ENCODE data around the gene HOXA6. TPM values are rescaled to one million over a fixed set of nuclear protein-coding genes. Genes with fewer than 3 reads are reported as not detected.
A peak's percentile ranks its signal among the peaks of the same experiment; 100 is the strongest.

HOXA6 gene
- total RNA-seq, 1 donor from 2014 or later, result 6.5 TPM

DNA sequence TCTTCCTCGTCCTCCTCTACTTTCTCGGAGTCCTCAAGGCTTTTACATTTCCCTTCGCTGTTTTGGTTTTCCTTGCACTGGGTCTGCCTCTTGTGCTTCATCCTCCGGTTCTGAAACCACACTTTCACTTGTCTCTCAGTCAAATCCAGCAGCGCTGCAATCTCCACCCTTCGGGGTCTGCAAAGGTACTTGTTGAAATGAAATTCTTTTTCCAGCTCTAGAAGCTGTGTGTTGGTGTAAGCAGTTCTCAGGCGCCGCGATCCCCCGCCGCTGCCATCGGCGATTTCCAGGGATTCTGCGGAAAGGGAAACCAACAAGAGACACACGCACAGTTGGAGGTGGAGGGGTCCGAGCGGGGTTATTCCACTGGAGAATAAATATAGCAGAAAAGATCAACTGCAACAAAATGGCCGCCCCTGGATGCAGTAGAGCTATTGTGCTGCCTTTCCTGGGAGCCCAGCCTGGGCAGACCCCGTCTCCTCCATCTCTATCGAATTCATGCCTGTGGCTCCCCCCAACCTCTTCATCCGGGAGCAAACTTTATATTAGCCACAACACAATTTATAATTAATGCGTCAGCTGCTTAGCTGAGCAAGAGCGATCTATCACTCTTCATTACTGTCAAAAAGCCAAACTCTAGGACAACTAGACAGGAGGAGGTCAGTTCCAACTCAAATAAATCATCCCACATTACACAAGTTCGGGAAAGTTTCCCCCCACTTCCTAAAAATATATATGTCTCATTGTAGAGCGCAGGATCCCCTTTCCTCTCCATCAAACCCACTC, 46.2 kb downstream of the HOXA6 start:
- peaks cover 20% of the 10 kb centered on the region for H3K27me3 ChIP-seq

DNA sequence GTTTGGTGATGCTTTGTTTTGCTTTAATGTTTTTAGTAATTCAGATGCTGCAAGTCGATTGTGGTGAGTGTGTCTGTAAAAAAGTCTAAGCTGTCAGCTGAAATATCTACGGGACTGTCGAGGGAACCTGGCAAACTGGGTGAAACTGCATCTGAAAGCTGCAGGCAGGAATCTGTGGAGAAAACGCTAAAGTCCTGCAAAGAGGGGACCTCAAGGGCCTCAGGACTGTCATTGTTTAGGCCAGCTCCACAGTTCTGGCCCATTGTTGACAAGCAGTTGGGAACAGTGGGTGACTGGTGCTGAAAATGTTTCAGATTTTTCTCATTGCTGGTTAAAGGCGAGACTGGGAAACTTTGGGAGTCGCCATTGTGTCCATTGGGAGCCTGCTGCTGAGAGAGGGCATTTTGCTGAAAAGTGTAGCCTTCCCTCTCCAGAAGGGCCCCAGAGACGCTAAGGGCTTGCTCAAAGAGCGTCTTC, 46.8 kb downstream of the HOXA6 start:
- Histone ChIP-seq H3K4me3 (peak overlapping the region; percentile 91), H3K9me3 (no peaks in the 10 kb centered on the region), H3K4me1 (peaks cover 14% of the 10 kb centered on the region), H3K27ac (peak overlapping the region; percentile 91), H3K36me3 (no peaks in the 10 kb centered on the region), H3K27me3 (peaks cover 17% of the 10 kb centered on the region)
- ATAC-seq (no peak), DNase-seq (no peak)
- TF ChIP-seq, protein P1, sequence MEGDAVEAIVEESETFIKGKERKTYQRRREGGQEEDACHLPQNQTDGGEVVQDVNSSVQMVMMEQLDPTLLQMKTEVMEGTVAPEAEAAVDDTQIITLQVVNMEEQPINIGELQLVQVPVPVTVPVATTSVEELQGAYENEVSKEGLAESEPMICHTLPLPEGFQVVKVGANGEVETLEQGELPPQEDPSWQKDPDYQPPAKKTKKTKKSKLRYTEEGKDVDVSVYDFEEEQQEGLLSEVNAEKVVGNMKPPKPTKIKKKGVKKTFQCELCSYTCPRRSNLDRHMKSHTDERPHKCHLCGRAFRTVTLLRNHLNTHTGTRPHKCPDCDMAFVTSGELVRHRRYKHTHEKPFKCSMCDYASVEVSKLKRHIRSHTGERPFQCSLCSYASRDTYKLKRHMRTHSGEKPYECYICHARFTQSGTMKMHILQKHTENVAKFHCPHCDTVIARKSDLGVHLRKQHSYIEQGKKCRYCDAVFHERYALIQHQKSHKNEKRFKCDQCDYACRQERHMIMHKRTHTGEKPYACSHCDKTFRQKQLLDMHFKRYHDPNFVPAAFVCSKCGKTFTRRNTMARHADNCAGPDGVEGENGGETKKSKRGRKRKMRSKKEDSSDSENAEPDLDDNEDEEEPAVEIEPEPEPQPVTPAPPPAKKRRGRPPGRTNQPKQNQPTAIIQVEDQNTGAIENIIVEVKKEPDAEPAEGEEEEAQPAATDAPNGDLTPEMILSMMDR (IDR thresholded peaks at IDR 0.05), result no peak
- intact Hi-C loops (cut with DNase I), result loop anchor here (10.0 kb wide), 1 partner anchor 246 kb away; no protein-coding TSS in a partner anchor

More for the DNA sequence above, 46.2 kb downstream of the HOXA6 start:
- Histone ChIP-seq H3K4me1 (peaks cover 17% of the 10 kb centered on the region), H3K9me3 (no peaks in the 10 kb centered on the region), H3K27ac (peak overlapping the region; percentile 91), H3K4me3 (peak overlapping the region; percentile 91), H3K36me3 (no peaks in the 10 kb centered on the region)
- DNase-seq, result no peak
- TF ChIP-seq, protein P1 (IDR thresholded peaks at IDR 0.05), result no peak
- intact Hi-C loops (cut with DNase I), result loop anchor here (10.0 kb wide), 1 partner anchor 247 kb away; no protein-coding TSS in a partner anchor
- no peak for ATAC-seq

DNA sequence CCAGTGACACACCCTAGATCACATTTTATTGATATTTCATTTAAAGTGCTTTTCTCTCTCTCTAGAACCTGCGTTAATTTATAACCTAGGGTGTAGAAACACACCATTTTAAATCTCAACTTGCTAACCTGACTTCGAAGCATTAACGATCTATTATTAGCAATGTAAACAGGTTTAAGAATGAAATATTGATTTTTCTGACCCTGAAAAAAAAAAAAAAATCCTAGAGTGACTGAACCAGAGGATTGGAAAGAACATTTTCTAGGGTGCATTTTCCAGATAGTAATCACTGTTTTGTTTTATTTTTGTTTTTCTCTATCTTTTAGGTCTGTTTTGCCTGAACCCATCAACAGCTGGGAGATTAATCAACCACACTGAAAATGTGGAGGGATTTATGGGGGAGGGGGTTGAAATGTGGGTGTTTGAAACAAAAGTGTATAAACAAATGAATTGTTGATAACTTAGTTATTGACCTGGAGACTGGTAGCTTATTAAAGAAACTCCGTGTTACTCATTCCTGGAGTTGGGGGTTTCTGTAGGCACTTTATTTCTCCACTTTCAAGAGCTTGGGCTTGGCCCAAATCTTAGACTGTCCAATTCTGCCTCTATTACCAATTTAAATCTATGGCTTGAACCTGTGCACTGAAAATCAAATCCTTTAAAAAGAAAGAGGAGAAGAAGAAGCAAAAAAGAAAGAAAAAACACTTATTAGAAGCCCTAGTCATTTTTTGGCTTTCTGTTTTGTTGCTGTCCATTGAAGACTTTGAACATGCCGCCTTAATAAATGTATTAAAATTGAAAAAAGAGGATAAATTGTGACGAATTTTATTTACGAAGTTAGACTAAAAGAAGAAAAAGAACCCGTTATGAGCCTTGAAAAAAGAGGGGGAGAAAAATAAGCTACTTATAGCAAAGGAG, 47.9 kb downstream of the HOXA6 start:
- TF ChIP-seq, protein P1 (IDR thresholded peaks at IDR 0.05), result no peak
- H3K4me1 ChIP-seq, result peaks cover 8% of the 10 kb centered on the region
- peaks cover 17% of the 10 kb centered on the region for H3K27me3 ChIP-seq
- intact Hi-C loops (cut with DNase I), result loop anchor here (5.0 to 10.0 kb wide), 2 partner anchors 43 to 245 kb away; partner anchors contain the start of gene HOXA5
- H3K27ac ChIP-seq, result peak overlapping the region; percentile 91
- no peak for DNase-seq
- no peaks in the 10 kb centered on the region for H3K9me3 ChIP-seq
- ATAC-seq, result no peak
- peak overlapping the region; percentile 91 for H3K4me3 ChIP-seq
- H3K36me3 ChIP-seq, result no peaks in the 10 kb centered on the region

DNA sequence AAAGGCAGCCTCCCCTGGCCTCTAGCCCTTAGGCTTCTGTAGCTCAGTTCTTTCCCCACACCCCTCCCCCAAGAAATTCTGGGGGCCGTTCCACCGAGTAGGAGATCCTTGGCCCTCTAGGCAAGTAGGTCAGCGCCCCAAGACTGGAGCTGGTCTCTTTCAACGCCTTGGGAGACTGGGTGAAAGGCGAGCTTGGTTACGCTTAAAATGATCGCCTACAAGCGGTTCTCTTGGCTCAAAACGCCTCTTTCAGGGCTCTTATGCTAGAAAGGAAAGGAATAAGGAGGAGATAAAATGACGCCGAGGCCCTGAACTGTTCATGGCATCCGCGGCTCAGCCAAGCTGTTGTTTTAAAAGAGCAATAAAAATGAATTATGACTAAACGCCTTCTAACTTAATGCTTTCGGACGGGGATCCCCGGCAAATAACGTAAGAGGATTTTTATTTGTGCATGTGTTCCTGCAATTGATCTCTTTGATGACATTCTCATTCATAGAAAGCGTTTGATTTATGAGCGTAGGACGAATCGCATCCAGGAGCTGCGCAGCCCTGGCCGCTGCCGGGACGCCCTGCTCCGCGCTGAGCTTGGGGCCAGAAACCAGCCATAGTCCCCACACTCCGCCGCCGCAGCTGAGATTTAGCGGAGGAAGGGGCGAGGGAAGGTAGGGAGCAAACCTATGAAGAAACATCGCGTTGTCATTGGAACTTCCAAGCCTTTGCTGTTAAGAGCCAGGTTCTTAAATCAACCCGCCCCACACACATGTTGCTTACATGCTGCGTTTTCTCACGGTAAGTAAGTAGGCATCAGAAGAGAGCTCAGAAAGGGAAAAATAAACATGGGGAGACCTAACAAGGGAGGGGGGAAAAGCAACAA, 48.8 kb downstream of the HOXA6 start:
- peak overlapping the region; percentile 91 for H3K27ac ChIP-seq
- DNase-seq (no peak), ATAC-seq (no peak)
- peak overlapping the region; percentile 91 for H3K4me3 ChIP-seq
- H3K36me3 ChIP-seq, result no peaks in the 10 kb centered on the region
- TF ChIP-seq, protein P1 (IDR thresholded peaks at IDR 0.05), result no peak
- no peaks in the 10 kb centered on the region for H3K9me3 ChIP-seq
- intact Hi-C loops (cut with DNase I), result loop anchor here (5.0 kb wide), 1 partner anchor 43 kb away; the partner anchor contains the start of gene HOXA5
- peaks cover 16% of the 10 kb centered on the region for H3K27me3 ChIP-seq
- peaks cover 8% of the 10 kb centered on the region for H3K4me1 ChIP-seq
